D721Med (cell line): ENCODE results near the gene CLEC1B.
A peak's percentile ranks its signal among the peaks of the same experiment; 100 is the strongest.

ENCODE experiments used
- DNase-seq: peaks from one replicate; pipeline ENCODE4 v3.0.0; 2011; ENCODE audit warnings: low spot score; ENCODE audit not compliant: insufficient read length
- FAIRE-seq: peaks from 2 replicates; lab custom pipeline; 2011; peaks lifted over from hg19 to GRCh38; lab: Jason Lieb, UNC
- TF ChIP-seq, protein P1 (sequence below): IDR thresholded peaks from 2 replicates; pipeline ENCODE4 v1.5.1; 2012; ENCODE audit warnings: mild to moderate bottlenecking, control low read depth; ENCODE audit not compliant: insufficient read depth; ENCODE audit errors: missing control alignments

Gene CLEC1B

DNA sequence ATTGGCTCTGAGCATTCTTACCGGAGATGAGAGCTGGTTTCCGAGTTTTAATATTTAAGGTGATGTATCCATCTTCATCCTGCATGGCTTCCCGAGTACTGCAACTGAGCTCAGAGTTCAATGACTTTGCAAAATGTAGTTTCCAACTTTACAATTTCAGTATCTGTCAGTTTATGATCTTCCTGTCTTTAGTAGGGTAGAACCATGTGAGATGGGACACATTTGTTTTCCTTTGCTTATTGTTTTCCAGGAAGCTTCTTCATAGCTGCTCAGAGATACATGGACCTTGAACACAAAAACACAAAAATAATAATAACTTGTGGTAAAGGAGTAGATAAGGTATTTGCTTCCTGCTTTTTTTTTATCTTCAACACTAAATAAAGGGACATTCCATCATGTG lies at the start of gene CLEC1B:
TSS of gene CLEC1B (minus strand) at position 106 of the 400 bp plus-strand sequence. CDS start at position 85, 21 bp downstream.
- TF ChIP-seq, protein P1, sequence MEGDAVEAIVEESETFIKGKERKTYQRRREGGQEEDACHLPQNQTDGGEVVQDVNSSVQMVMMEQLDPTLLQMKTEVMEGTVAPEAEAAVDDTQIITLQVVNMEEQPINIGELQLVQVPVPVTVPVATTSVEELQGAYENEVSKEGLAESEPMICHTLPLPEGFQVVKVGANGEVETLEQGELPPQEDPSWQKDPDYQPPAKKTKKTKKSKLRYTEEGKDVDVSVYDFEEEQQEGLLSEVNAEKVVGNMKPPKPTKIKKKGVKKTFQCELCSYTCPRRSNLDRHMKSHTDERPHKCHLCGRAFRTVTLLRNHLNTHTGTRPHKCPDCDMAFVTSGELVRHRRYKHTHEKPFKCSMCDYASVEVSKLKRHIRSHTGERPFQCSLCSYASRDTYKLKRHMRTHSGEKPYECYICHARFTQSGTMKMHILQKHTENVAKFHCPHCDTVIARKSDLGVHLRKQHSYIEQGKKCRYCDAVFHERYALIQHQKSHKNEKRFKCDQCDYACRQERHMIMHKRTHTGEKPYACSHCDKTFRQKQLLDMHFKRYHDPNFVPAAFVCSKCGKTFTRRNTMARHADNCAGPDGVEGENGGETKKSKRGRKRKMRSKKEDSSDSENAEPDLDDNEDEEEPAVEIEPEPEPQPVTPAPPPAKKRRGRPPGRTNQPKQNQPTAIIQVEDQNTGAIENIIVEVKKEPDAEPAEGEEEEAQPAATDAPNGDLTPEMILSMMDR = no peak
- DNase-seq = no peak
- FAIRE-seq = peak; percentile 11

GRCh38 chr12:10048526-10048925 lies 49.6 kb upstream of the CLEC1B start:
- DNase-seq (no peak), FAIRE-seq (no peak)
- TF ChIP-seq, protein P1 = no peak

GRCh38 chr12:10042167-10042566 lies 43.2 kb upstream of the CLEC1B start:
- DNase-seq = no peak
- FAIRE-seq = no peak
- TF ChIP-seq, protein P1 = no peak

- FAIRE-seq (no peak), DNase-seq (no peak)
- TF ChIP-seq, protein P1 = peak; percentile 57
These were observed 35.0 kb upstream of the CLEC1B start for GRCh38 chr12:10033783-10034545.

DNA sequence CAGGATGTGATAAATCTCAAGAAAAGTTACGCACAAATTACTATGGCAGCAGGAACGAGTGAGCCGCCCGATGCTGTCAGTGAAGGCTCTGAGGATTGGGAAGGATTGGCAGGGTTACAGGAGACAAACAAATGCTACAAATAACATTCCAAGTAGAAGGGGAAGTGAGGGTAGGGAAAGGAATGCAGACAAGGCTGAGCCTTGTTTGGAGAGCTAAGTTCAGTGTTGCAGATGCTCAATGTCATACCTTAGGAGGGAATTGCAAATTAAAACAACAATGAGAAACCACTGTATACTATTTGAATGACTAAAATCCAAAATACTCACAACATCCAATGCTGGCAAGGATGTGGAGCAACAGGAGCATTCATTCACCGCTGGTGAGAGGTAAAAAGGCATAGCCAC lies 32.9 kb upstream of the CLEC1B start:
- FAIRE-seq = no peak

DNA sequence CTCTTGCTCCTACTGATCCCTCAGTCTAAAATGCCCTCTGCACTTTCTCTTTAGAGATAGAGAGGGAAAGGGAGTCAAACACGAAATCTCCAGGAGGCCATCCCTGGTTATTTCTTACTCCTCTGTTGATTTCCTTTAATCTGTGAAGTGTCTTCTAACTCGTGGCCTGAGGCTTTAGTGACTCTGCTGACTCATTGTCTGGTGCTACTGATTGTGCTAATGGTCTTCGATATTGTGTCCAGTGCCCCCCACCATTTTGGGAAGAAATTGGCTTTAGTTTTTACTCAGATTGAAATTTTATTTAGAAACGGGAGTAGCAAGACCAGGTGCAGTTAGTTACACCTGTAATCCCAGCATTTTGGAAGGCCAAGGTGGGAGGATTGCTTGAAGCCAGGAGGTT lies 32.4 kb upstream of the CLEC1B start:
- DNase-seq (no peak), FAIRE-seq (no peak)
- TF ChIP-seq, protein P1 = no peak

More for the DNA sequence above, 32.9 kb upstream of the CLEC1B start:
- DNase-seq = no peak
- TF ChIP-seq, protein P1 = no peak

GRCh38 chr12:10030446-10030845 lies 31.5 kb upstream of the CLEC1B start, which contains the start of gene CLEC9A:
Gene CLEC9A, plus strand, starts transcription at chr12:10030682. Its CDS starts 22,006 bp downstream, at chr12:10052688.
- no peak for DNase-seq
- no peak for FAIRE-seq
- TF ChIP-seq, protein P1 = no peak
